ENCODE results near the gene SPPL3. TPM values are rescaled to one million over a fixed set of nuclear protein-coding genes. Genes with fewer than 3 reads are reported as not detected.

Gene SPPL3
- total and polyA plus RNA-seq, 10 donors = 9.0 to 76.9 (median 44.0) TPM

GRCh38 chr12:120826335-120826734 is 77.8 kb downstream of the SPPL3 start:
- Histone ChIP-seq H3K4me1 (peaks cover 0 to 86% (median 53%) of the 10 kb centered on the region in 6 donors), H3K9me3 (no peaks in the 10 kb centered on the region), H3K27ac (no peak overlapping the region), H3K4me3 (no peak overlapping the region), H3K36me3 (no peaks in the 10 kb centered on the region), H3K27me3 (replicated peaks in 1 of 7) (no peaks in the 10 kb centered on the region)
- TF ChIP-seq POLR2A (IDR thresholded peaks at IDR 0.05) (no peak), CTCF (IDR thresholded peaks at IDR 0.05 in 8 of 11, conservative IDR thresholded peaks at IDR 0.05 in 3 of 11) (no peak), POLR2AphosphoS5 (IDR thresholded peaks at IDR 0.05) (no peak)
- intact Hi-C loops (cut with DNase I; ENCODE audit: low total_unique reads) = no loop called here
- 79 to 93% (median 89%) methylated on average over 4 of the region's 4 CpGs for WGBS, 5 donors
- DNase-seq = no peak

- intact Hi-C loops (cut with DNase I; ENCODE audit: low total_unique reads) = no loop called here
- no peak overlapping the region for H3K27ac ChIP-seq
- H3K4me1 ChIP-seq = peaks cover 0 to 87% (median 54%) of the 10 kb centered on the region in 6 donors
- no peak overlapping the region for H3K4me3 ChIP-seq
- no peaks in the 10 kb centered on the region for H3K36me3 ChIP-seq
- H3K9me3 ChIP-seq = no peaks in the 10 kb centered on the region
- WGBS, 5 donors = 90 to 93% (median 91%) methylated on average over 3 of the region's 3 CpGs
- no peaks in the 10 kb centered on the region for H3K27me3 ChIP-seq (replicated peaks in 1 of 7)
- DNase-seq = no peak
- TF ChIP-seq POLR2AphosphoS5 (IDR thresholded peaks at IDR 0.05) (no peak), POLR2A (IDR thresholded peaks at IDR 0.05) (no peak), CTCF (IDR thresholded peaks at IDR 0.05 in 8 of 11, conservative IDR thresholded peaks at IDR 0.05 in 3 of 11) (no peak)
Observed at GRCh38 chr12:120825337-120825736, 78.8 kb downstream of the SPPL3 start.

- Histone ChIP-seq H3K4me1 (peaks cover 0 to 73% (median 35%) of the 10 kb centered on the region in 6 donors), H3K9me3 (no peaks in the 10 kb centered on the region), H3K36me3 (no peaks in the 10 kb centered on the region), H3K4me3 (no peak overlapping the region), H3K27me3 (replicated peaks in 1 of 7) (no peaks in the 10 kb centered on the region), H3K27ac (peak overlapping the region in 1 of 8 donors; percentile 15)
- 70 to 83% (median 81%) methylated on average over 9 of the region's 9 CpGs for WGBS, 5 donors
- TF ChIP-seq POLR2AphosphoS5 (IDR thresholded peaks at IDR 0.05) (no peak), CTCF (IDR thresholded peaks at IDR 0.05 in 8 of 11, conservative IDR thresholded peaks at IDR 0.05 in 3 of 11) (no peak), POLR2A (IDR thresholded peaks at IDR 0.05) (no peak)
- intact Hi-C loops (cut with DNase I; ENCODE audit: low total_unique reads) = no loop called here
- no peak for DNase-seq
Observed at GRCh38 chr12:120822832-120823503, 81.2 kb downstream of the SPPL3 start.

GRCh38 chr12:120821878-120822277 is 82.3 kb downstream of the SPPL3 start:
- 55 to 87% (median 72%) methylated on average over 2 of the region's 2 CpGs for WGBS, 5 donors
- Histone ChIP-seq H3K4me3 (no peak overlapping the region), H3K4me1 (peaks cover 0 to 73% (median 31%) of the 10 kb centered on the region in 6 donors), H3K27me3 (replicated peaks in 1 of 7) (no peaks in the 10 kb centered on the region), H3K9me3 (no peaks in the 10 kb centered on the region), H3K27ac (no peak overlapping the region), H3K36me3 (no peaks in the 10 kb centered on the region)
- no peak for DNase-seq
- intact Hi-C loops (cut with DNase I; ENCODE audit: low total_unique reads) = no loop called here
- TF ChIP-seq POLR2AphosphoS5 (IDR thresholded peaks at IDR 0.05) = no peak
- no peak for TF ChIP-seq CTCF (IDR thresholded peaks at IDR 0.05 in 8 of 11, conservative IDR thresholded peaks at IDR 0.05 in 3 of 11)
- TF ChIP-seq POLR2A (IDR thresholded peaks at IDR 0.05) = no peak
